ENCODE results near the gene FABP3.
A peak's percentile ranks its signal among the peaks of the same experiment; 100 is the strongest.

Gene FABP3

DNA sequence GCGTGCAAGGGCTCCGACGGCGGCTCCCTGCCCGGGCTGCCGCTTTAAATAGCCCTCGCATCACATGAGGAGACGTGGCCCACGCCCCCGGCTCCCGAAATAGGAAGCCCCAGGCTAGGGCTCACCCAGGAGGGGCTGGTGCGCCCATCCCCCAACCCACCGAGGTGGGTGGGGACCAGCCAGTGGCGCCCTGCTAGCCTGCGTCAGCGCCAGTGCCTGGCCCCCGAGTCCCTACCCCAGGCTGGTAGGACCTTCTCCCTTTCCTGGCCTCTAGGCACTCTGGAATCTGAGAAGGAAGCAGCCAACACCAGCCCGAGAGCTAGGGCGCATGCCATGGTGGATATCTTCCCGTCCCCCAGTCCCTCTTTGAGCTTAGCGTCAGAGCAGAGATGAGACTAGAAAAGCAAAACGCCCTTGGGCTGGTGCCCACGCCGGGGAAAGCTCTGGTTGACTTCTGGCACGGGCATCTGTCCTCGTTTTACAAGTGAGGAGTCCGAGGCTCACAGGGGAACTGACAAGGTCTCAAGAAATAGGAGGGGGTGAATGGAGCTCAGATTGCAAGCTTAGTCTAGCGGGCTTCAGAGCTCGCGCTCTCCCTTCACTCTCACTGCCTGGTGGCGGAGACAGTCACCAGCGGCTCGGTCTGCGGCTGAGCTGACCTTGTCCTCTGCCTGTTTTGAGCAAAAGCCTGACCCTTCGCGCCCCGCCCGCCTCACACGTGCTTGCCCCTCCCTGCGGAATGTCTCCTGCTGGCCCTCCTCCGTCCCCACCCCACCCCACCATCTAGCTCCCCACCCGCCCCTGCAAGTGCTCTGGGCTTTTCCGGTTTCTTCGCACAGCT, at the start of gene FABP3:
Gene FABP3 (minus strand): TSS at position 21 of the 841 bp plus-strand sequence. CDS start 62 bp downstream, outside the sequence.
- peak; percentile 19 for DNase-seq

DNA sequence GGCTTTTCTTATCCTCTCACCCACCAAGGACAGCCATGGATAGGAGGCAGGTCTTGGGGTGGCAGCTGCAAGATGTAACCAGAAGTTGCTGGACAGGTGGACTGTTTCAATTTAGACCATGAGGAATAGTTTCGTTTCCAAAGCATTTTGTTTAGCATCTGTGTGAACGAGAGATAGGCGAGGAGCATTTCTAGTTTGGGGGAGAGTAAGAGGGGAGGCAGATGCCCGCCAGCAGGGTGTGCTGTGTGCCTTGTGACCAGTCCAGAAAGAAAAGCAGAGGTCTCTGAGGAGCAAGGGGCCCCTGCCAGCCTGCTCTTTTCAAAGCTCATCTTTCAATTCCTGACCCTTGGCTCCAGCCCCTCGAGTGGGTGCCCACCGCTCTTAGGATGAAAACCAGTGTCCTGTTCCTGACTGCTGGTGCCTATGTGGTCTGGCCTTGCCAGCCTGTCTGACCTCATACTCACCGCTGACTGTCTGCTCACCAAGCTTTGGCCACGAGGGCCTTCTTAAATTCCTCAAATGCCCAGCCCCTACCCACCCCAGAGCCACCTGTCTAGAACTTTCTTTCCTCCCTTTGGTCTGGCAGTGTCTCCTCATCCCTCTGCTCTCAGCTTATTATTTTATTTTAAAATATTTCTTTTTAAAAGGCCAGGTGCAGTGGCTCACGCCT, 48.6 kb upstream of the FABP3 start:
- DNase-seq = no peak

DNA sequence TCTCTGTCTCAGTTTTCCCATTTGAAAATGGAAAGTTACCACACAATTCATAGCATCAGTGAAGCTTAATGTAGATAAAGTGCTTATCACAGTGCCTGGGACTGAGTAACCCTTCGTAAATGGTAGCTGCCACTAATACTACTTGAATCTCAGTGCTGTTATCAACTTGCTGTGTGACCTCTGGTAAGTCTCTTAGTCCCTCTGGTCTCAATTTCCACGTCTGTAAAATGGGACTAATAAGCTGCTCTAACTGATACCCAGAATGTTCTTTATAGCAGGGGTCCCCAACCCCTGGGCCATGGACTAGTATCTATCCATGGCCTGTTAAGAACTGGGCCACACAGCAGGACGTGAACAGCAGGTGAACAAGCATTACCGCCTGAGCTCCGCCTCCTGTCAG, 47.8 kb upstream of the FABP3 start:
- DNase-seq = no peak

DNA sequence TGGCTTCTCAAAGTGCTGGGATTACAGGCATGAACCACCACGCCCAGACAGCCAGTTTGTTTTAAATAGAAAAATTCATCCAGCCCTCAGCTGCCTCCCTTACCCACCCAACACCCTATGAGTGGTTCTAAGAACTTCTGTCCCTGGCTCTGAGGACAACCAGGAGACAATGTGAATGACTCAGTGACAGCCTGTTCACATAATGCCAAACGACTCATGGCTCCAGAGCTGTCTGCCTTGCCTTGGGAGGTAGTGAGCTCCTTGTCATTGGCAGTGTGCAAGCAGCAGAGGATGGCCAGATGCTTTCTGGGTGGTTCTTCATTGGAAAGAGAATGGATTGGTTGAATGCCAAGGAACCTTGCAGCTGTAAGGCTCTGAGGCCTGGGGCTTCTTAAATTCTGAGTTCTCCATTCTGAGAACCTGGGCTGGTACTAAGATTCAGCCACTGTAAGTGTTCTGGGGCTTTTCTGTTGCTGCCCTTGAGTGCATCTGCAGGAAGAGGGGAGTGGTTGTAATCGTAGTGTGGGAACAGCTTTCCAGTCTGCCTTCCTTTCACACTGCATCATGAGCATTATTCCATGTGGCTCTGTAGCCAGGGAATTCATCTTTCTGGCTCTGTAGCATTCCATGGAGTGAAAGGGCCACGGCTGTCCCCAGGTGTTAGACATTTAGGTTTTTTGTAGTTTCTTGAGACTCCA, 45.9 kb upstream of the FABP3 start:
- DNase-seq = no peak

DNA sequence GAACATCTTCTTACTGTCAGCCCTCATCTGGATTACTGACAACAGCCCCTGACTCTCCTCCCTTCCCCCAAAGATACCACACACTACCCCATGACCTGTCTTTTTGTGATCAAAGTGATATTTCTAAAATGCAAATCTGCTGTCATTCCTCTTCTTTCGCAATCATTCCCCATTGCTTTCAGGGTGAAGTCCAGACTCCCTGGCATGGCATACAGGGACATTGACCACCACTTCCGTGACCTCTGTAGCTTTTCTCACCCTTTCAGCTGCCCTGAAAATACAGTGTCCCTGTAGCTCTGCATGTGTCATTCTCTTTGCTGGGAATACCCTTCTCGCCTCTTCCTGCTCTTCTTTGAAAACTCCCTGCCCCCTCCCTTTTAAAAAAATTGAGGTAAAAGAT, 44.3 kb upstream of the FABP3 start:
- no peak for DNase-seq

DNA sequence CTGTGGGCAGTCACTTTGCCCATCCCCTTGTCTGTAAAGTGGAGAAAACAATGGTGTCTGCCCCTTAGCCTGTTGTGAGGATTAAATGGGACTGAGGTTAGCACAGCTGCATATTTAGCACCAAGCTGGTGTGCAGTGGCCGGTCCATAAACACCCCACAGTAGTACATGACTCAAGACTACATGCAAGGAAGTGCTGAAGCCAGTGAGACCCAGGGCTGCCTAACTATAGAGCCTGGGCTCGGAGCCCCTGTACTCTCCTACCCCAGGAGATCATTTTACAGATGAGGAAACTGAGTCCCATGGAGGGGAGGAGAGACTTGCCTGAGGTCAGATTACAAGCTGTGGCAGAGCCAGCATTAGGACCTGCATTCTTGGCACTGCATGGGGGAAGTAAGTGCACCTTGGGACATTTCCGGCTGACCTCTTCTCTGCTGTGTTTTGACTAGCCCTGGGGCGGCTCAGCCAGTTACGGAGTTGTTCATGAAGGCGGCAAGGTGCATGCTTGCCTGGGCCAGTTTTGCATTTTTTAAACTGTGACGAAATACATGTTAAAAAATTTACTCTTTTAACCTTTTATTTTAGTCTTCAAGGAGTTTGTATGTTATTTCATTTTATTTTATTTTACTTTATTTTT, 43.3 kb upstream of the FABP3 start:
- no peak for DNase-seq

DNA sequence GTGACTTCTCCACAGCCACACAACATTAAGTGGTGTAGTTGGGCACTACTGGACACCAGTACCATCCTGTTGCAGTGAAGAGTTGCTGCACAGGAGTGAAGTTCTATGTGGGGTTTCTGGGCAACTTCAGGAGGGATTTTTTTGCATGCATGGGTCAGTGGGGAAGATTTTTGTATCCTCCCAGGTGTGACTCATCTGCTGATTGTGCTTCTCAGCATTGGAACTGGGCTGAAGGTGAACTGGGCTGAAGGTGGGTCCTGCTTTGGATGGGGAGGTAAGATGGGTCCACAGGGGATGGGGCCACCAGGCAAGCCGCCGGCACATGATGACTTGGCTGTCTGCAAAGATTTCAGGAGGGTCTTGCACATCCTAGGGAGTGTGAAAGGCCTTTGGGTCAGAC, 42.8 kb upstream of the FABP3 start:
- no peak for DNase-seq

DNA sequence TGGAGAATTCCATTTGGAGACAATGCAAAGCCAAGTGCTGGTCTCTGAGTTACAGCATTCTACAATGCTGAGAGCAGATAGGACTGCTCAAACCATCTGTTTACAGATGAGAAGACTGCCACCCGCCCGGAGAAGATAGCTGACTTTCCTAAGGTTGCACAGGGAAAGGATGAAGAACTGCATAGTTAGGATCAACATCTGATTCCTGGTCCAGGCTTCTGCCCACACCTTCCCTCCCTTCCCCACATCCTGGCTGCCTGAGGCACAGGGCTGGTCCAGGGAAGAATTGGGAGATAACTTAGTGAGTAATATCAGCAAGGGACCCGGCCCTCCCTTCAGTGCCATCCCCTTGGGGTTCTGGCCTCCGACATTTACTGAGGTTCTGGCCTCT, 42.1 kb upstream of the FABP3 start:
- DNase-seq = no peak

DNA sequence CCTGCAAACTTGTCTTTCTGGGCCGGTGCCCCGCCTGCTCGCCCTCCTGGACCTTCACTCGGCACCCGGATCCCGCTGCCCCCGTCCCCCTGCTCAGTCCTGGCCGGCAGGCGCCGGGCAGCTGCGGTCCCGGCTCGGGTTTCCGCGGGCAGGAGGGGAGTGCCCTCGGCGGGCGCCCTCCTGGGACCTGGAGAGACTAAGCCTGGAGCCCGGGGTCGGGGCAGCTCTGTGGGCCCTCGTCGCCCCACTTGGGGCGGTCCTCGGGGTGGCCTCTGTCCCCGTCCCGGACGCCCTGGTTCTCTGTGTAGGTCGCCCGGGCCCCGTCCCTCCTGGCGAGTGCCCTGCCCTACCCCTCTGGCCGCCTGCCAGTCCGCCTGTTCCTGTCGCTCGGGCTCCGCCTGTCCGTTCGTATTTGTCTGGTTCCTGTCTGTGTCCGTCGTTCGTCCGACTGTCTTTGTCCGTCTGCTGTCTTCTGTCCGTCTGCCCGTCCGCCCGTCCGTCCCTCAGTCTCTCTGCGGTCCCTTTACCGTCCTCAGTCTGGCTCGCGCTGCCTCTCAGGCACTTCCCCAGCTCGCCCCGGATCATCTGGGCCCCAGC, 40.6 kb upstream of the FABP3 start:
- no peak for DNase-seq

DNA sequence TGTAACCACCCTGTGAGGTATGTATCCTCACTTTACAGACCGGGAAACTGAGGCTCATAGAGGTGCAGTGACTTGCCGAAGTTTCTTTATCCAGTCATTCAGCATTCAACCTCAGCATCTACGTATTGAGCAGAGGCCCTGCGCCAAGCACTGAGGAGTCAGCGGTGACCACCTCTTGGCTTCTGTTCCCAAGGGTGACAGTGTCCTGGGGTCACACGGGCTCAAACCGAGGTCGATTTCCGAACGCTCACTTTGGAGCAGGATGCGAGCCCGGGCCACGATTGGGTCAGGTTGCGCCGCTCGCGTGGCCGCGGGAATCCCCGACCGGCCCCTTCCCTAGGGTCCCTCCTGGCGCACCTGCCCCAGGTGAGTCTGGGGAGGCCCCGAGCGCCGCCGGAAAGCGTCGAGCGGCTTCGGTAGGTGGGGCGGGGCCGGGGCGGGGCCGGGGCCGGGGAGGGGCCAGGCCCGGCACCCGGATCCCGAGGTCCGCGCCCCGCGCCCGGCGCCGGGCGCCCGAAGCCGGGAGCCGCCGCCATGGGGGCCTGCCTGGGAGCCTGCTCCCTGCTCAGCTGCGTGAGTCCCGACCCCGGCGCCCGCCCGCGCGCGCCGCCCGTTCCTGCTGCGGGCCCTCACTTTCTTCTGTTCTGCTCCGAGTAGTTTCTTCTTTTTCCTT, 40.0 kb upstream of the FABP3 start, which contains the start of gene SERINC2:
Gene SERINC2 (plus strand): TSS at position 482 of the 673 bp plus-strand sequence. CDS start 53 bp downstream, at position 535.
- no peak for DNase-seq

DNA sequence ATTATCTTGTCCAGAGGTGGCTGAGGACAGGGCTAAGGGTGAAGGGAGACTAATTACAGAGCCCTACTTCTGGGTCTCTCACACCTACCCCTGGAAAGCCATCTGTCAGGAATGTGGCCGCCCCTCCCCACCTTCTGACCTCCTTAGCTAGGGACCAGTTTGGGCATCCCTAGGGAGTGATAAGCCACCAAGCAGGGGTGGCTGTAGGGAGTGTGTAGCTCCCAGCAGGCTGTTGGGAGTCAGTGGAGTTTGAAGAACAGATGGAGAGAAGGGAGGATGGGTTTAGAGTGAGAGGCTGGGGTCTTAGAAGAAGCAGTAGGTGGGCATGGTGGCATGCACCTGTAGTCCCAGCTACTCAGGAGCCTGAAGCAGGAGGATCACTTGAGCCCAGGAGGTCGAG, 39.3 kb upstream of the FABP3 start:
- no peak for DNase-seq

DNA sequence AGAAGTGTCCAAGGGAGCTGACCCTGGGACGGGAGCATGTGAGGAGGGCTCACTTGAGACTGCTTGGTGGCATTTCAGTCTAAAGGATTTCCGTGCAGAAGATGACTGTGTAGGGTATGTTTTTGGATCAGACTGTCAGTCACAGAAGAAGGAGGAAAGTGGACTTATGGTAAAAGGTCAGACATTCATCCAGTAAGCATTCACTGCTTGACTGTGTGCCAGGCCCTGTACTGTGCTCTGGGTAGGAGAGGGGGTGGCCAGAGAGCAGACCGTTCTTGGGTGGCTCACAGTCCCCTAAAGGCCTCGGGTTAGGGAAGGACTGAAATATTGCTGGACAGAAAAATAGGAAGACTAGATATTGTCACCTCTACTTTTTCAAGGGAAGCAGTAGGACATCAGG, 38.0 kb upstream of the FABP3 start:
- DNase-seq = no peak

DNA sequence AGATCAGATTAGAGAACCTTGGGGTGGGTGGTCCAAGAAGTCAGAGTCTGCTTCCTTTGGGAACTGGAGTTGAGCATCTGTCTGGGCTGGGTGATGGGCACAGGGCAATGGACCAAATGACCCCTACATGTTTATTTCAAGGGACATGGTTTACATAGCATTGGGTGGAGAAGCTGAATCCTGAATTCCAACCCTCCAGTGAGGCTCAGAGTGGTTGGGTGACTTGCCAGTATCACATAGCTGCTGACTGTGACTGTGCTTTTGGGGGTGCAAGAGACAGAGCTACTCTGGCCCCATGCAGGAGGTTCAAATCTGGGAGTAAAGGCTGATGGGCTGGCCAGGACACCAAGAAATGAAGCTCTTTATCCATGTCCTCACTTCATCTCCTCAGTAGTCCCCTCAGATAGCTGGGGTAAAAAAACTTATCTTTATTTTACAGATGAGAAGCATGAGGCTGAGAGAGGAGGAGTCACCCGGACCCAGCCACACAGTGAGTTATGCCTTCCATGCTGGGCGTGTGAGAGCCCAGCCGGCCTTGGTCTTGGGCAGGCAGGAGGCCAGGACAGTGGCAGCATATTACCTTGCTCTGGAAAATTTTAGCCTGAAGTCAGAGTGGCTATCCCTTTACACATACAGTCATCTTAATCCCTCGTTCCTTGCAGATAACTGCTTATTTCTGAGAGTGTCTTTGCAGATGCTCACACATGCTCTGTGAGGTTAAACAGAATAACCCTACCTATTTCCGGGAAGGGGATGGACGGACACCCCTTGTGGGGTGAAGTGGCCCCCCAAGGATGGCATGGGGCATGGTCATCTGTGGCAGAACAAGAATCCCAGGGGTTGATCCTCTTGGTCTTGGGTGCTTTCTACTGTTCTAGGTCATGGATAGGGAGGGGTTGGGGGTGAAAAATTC, 37.3 kb upstream of the FABP3 start:
- no peak for DNase-seq

DNA sequence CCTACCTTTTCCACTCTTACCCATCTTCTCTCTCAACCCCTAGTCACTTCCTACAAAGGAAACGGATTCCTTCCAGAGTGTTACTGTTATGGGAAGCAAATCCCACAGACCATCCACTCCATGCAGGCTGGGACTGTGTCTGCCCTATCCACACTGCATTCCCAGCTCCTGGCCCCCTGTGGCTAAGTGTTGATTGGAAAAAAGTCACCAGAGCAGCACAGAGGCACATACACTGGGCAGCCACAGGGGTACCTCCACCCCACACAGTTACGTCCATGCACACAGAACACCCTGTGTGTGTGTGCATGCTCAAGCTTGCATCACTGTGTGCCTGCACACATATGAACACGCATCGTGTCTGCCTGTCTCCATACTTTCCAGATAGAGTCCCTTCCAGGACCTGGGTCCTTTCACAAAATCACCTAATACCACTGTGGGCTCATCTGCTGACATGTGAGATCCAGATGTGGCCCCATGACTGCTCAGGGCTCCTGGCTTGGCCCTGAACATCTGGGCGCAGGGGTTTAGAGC, 36.0 kb upstream of the FABP3 start:
- DNase-seq = no peak

DNA sequence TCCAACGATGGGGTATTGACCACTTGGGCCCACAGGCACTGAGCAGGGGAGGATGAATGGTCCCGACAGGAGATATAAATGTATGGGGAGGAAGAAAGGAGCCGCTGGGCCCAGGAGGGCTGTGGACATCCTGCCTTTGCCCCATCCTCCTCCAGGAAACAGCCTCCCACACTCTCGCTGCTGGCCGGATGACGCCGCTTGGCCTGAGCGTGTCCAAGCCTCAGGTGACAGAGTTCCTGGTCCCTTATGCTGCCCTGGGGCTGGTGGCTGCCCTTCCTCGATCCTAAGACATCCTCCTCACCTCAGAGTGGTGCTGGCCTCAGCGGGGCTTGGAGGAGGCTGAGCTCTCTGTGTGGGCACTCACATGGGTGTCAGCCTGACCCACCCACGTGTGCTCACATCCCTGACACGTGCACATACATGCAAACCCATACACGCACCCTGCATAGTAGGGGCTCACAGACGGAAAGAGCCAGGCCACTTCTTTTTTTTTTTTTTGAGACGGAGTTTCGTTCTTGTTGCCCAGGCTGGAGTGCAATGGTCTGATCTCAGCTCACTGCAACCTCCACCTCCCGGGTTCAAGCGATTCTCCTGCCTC, 34.3 kb upstream of the FABP3 start:
- no peak for DNase-seq

DNA sequence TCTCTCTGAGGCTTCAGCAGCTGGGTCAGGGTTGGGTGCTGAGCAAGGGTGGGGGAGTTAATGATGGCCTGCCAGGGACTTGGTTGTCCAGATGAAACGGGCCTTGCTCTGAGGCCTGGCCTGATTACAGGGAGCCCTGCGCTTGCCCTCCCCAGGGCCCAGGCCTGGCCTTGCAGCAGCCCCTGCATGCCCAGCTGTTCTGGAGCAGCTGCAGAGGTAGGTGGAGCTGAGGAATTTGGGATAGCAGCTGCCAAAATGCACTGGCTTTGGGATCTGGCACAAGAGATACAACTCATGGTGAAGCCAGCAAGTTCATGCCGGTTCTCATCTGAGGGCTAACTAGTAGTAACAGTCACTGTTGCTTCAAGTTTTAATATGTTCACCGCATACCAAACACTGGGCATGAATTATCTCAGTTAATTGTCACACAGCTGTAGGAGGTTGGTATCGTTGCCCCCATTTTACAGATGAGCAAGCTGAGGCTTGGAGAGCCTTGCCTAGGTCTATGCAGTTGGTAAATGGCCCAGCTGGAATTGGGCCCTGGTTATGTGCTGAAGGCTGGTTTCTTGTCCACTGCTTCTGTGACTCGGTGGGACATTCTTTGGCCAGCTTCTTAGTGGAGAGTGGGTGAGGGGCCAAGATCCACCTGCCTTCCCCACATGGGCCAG, 32.8 kb upstream of the FABP3 start:
- no peak for DNase-seq

DNA sequence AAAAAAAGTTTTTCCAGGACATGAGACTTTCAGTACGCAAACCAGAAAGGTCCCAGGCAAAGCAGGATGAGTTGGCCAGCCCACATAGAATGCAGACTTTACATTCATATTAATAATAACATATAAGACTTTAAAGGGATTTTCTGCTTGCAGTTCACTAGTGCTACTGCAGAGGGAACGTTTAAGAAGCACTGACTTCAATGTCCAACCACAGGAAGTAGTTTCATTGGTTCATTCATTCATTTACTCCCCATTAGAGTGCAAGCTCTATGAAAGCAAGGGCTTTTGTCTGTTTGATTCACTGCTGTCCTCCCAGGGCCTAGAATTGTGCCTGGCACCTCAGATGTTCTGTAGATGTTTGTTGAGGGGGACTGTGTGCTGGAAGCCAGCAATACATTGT, 28.4 kb upstream of the FABP3 start:
- DNase-seq = no peak

DNA sequence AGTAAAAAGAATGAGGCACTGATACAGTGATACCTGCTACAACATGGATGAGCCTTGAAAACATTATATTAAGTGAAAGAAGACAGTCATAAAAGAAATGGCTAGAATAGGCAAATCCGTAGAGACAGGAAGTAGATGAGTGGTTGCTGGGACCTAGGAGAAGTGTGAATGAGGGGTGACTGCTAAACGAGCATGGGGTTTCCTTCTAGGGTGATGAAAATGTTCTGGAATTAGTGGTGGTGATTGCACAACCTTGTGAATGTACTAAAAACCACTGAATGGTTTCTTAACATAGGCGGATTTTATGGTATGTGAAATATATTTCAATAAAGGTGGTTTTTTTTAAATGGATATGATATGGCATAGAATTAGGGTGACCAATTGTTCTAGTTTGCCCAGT, 27.5 kb upstream of the FABP3 start:
- no peak for DNase-seq

DNA sequence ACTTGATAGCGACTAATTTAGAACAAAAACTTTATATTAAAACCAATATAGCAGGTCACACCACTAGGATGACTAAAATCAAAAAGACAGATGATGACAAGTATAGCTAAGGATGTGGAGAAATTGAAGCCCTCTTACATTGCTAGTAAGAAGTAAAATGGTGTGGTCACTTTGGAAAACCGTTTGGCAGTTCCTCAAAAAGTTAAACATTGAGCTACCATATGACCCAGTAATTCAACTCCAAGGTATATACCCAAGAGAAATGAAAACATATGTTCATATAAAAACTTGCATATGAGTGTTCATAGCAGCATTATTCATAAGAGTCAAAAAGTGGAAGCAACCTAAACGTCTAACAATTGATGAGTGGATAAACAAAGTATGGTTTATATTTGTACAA, 27.1 kb upstream of the FABP3 start:
- DNase-seq = no peak

DNA sequence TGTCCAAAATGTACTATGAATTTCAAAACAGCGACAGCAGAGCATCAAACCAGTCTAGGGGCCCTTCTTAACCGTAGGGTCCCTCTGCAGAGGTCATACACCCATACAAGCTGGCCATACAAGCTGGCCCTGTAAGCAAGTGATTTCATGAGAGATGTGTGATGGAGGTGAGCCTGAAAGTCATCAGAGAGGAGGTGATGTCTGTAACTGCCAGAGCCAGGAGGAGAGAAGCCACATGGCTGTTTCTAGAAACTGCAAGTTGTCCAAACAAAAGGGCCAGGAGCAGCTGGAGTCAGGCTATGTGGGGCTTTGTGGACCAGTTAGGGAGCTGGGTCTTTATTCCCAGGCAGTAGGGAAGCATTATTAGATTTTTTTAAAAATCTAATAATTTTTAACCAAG, 25.4 kb upstream of the FABP3 start:
- no peak for DNase-seq
